ENCODE results near the gene MOCS3. TPM values are rescaled to one million over a fixed set of nuclear protein-coding genes. Genes with fewer than 3 reads are reported as not detected.

MOCS3 gene
- total and polyA plus RNA-seq, 10 of the 15 experiments (the other 5 are each of a cell fraction or from before 2014, with no cell fraction given): 0.87 to 5.9 (median 3.6) TPM

DNA sequence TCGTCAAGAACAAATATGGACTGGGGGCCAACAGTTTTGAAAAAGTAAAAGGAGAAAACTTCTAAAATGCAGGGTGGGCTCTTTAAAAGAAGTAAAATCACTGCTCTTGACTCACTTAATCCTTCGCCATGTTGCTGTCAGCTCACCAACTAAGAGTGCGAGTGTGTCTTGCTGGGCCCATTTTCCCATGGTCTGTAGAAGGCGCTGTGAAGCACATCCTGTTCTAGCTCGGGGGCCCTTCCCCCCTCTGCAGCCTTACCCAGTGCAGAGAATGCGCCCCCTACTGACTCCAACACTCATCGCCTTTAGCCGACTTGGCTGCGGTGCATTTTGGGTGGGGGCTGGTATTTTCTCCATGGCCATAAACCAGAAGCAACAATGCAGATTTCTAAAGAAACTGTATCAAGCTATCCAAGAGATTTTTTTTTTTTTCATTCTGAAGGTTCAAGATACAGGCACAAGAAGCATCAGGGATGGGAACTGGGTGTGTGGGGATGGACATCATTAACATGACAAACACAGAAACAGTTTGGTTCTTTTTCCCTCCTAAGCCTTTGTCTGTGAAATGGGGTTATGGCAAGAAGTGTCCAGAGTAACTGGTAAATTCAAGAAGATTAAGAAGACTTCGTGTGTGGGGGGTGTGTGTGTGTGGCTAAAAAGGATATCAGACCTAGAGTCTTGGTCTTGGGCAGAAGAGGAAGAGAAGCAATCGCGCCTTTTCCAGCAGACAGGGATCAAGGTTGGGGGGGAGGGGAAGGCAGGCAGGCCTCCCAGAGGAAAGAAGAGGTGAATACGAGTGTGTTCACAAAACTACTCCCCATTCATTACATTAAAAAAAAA lies 29.1 kb upstream of the MOCS3 start (continued):
- TF ChIP-seq, protein P1, sequence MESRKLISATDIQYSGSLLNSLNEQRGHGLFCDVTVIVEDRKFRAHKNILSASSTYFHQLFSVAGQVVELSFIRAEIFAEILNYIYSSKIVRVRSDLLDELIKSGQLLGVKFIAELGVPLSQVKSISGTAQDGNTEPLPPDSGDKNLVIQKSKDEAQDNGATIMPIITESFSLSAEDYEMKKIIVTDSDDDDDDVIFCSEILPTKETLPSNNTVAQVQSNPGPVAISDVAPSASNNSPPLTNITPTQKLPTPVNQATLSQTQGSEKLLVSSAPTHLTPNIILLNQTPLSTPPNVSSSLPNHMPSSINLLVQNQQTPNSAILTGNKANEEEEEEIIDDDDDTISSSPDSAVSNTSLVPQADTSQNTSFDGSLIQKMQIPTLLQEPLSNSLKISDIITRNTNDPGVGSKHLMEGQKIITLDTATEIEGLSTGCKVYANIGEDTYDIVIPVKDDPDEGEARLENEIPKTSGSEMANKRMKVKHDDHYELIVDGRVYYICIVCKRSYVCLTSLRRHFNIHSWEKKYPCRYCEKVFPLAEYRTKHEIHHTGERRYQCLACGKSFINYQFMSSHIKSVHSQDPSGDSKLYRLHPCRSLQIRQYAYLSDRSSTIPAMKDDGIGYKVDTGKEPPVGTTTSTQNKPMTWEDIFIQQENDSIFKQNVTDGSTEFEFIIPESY (IDR thresholded peaks at IDR 0.05): no peak
- 0 out of 2 replicates have a peak, but pooled peaks have one; percentile 30 for TF ChIP-seq TCF3 (IDR thresholded peaks at IDR 0.05; ENCODE audit: borderline replicate concordance, insufficient read depth, low read depth, low read length)
- TF ChIP-seq SUPT20H (IDR thresholded peaks at IDR 0.05; ENCODE audit: borderline replicate concordance, control insufficient read depth, low read depth, low read length): no peak
- no peak for TF ChIP-seq ZZZ3 (IDR thresholded peaks at IDR 0.05; ENCODE audit: control insufficient read depth, insufficient read length, low read depth)
- peak; percentile 72; the same call in 1 of the 2 replicates for TF ChIP-seq ZNF207 (IDR thresholded peaks at IDR 0.05; ENCODE audit: borderline replicate concordance)
- TF ChIP-seq, protein P2, sequence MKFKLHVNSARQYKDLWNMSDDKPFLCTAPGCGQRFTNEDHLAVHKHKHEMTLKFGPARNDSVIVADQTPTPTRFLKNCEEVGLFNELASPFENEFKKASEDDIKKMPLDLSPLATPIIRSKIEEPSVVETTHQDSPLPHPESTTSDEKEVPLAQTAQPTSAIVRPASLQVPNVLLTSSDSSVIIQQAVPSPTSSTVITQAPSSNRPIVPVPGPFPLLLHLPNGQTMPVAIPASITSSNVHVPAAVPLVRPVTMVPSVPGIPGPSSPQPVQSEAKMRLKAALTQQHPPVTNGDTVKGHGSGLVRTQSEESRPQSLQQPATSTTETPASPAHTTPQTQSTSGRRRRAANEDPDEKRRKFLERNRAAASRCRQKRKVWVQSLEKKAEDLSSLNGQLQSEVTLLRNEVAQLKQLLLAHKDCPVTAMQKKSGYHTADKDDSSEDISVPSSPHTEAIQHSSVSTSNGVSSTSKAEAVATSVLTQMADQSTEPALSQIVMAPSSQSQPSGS (IDR thresholded peaks at IDR 0.05; ENCODE audit: low read length): peak; percentile 77
- no peak for TF ChIP-seq RBBP5 (conservative IDR thresholded peaks at IDR 0.05)
- TF ChIP-seq SKIL (IDR thresholded peaks at IDR 0.05; ENCODE audit: low read depth, poor library complexity, severe bottlenecking): peak; percentile 78
- no peak for TF ChIP-seq CUX1 (IDR thresholded peaks at IDR 0.05; ENCODE audit: insufficient replicate concordance, low read depth, low read length)
- peak; percentile 69 for TF ChIP-seq IKZF1 (conservative IDR thresholded peaks at IDR 0.05)
- TF ChIP-seq ZBTB11 (CRISPR knock-in tag; IDR thresholded peaks at IDR 0.05): no peak
- TF ChIP-seq FOXK2 (IDR thresholded peaks at IDR 0.05): peak; percentile 47; the same call in 1 of the 2 replicates
- peak; percentile 93 for TF ChIP-seq NBN (IDR thresholded peaks at IDR 0.05)
- TF ChIP-seq ZNF274 (IDR thresholded peaks at IDR 0.05; ENCODE audit: insufficient read depth, insufficient read length): no peak
